ENCODE data around the gene CCDC186.

The CCDC186 gene

DNA sequence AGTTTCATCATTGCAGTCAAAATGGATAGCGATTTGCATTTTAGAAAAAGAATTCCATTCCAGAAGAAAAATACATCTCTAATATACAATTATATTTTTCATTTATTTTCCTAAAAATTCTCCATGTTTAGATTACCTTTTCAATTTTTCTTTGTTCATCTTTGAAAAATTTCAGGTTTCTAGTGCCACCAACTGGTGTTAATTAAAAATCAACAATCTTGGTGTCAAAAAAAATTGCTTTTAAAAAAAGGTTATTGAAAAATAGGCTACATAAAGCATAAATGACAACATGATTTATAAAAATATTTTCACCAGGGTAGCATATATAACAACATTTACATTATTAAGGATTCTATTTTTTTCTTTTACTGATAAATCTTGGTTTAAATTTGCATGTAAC lies 53.0 kb downstream of the CCDC186 start:
- TF ChIP-seq EZH2phosphoT487 (IDR thresholded peaks at IDR 0.05; ENCODE audit: low read length), result no peak
- peak; percentile 9; the same call in 1 of the 2 replicates for TF ChIP-seq CTCF (IDR thresholded peaks at IDR 0.05; ENCODE audit: low read length)
- no peak for TF ChIP-seq EZH2 (optimal IDR thresholded peaks at IDR 0.05; ENCODE audit: low read depth, low read length)
- no peaks in the 10 kb centered on the region for H3K9me2 ChIP-seq (replicated peaks; ENCODE audit: insufficient read depth, low read length)
- no peak overlapping the region for H3K4me3 ChIP-seq (ENCODE audit: low read length)
- no peaks in the 10 kb centered on the region for H3K9me3 ChIP-seq (replicated peaks; ENCODE audit: insufficient read depth, low read length)
- H3K4me2 ChIP-seq (ENCODE audit: low read depth, low read length), result no peak overlapping the region
- H3K27ac ChIP-seq (ENCODE audit: low read length), result no peak overlapping the region
- H3F3A ChIP-seq (ENCODE audit: insufficient read depth, low read length), result no peaks in the 10 kb centered on the region
- no peak overlapping the region for H2AFZ ChIP-seq (ENCODE audit: low read length)
- H3K27me3 ChIP-seq (replicated peaks; ENCODE audit: insufficient read depth, low read length), result no peaks in the 10 kb centered on the region
- no peak overlapping the region for H3K9ac ChIP-seq (ENCODE audit: low read length)
- H3K36me3 ChIP-seq (replicated peaks; ENCODE audit: insufficient read depth, low read length), result 0 out of 2 replicates have a peak, but pooled peaks cover 6% of the 10 kb centered on the region
- H3K79me2 ChIP-seq (ENCODE audit: low read length), result no peaks in the 10 kb centered on the region
- H4K20me1 ChIP-seq (ENCODE audit: insufficient read depth, low read length), result no peaks in the 10 kb centered on the region
- H3K4me1 ChIP-seq (ENCODE audit: low read length), result no peaks in the 10 kb centered on the region
- DNase-seq, result no peak

DNA sequence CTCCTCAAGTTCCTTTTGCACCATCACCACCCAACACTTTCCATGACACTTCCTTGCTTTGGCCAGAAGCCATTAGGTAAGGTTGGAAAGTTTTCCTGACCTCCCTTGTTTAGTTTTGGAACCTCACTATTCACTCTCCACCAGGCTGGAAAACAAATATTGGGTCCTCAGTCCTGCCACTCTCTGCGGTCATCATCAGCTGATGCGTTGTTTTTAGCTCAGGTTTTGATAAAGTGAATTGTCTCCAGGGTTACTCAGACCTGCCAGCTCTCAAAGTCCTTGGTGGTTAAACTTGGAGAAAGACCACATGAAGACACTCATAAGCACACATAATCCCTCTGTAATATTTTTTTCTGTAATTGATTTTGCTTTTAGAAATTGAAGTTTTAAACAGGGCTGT lies 55.5 kb downstream of the CCDC186 start:
- no peak overlapping the region for H3K4me3 ChIP-seq (ENCODE audit: low read length)
- no peak overlapping the region for H3K4me2 ChIP-seq (ENCODE audit: low read depth, low read length)
- DNase-seq, result no peak
- H3F3A ChIP-seq (ENCODE audit: insufficient read depth, low read length), result no peaks in the 10 kb centered on the region
- H4K20me1 ChIP-seq (ENCODE audit: insufficient read depth, low read length), result no peaks in the 10 kb centered on the region
- no peaks in the 10 kb centered on the region for H3K36me3 ChIP-seq (replicated peaks; ENCODE audit: insufficient read depth, low read length)
- no peaks in the 10 kb centered on the region for H3K4me1 ChIP-seq (ENCODE audit: low read length)
- no peaks in the 10 kb centered on the region for H3K79me2 ChIP-seq (ENCODE audit: low read length)
- TF ChIP-seq EZH2phosphoT487 (IDR thresholded peaks at IDR 0.05; ENCODE audit: low read length) (no peak), CTCF (IDR thresholded peaks at IDR 0.05; ENCODE audit: low read length) (no peak), EZH2 (optimal IDR thresholded peaks at IDR 0.05; ENCODE audit: low read depth, low read length) (no peak)
- no peaks in the 10 kb centered on the region for H3K27me3 ChIP-seq (replicated peaks; ENCODE audit: insufficient read depth, low read length)
- no peak overlapping the region for H3K9ac ChIP-seq (ENCODE audit: low read length)
- H3K9me2 ChIP-seq (replicated peaks; ENCODE audit: insufficient read depth, low read length), result no peaks in the 10 kb centered on the region
- H3K27ac ChIP-seq (ENCODE audit: low read length), result no peak overlapping the region
- no peak overlapping the region for H2AFZ ChIP-seq (ENCODE audit: low read length)
- H3K9me3 ChIP-seq (replicated peaks; ENCODE audit: insufficient read depth, low read length), result no peaks in the 10 kb centered on the region

DNA sequence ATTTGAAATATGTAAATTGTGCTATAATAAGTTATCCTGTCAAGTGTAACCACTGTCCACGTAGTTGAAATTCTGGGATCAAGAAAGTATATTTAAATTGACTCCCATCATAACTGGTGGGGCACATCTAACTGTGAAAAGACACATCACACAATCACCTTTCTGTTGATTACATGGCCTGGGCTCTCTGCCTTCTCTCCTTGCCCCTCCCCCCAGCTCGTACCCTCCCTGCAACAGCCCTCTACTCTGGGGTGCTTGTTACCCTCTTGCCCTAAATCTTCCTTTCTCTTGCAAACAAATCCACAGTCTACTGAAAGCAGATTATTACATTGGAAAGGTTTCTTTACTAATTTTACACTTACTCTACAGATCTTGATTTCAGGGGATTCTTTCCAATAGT lies 56.3 kb downstream of the CCDC186 start:
- no peak overlapping the region for H3K4me2 ChIP-seq (ENCODE audit: low read depth, low read length)
- no peak overlapping the region for H2AFZ ChIP-seq (ENCODE audit: low read length)
- H3K9ac ChIP-seq (ENCODE audit: low read length), result no peak overlapping the region
- H3K4me3 ChIP-seq (ENCODE audit: low read length), result no peak overlapping the region
- TF ChIP-seq EZH2phosphoT487 (IDR thresholded peaks at IDR 0.05; ENCODE audit: low read length) (no peak), EZH2 (optimal IDR thresholded peaks at IDR 0.05; ENCODE audit: low read depth, low read length) (no peak), CTCF (IDR thresholded peaks at IDR 0.05; ENCODE audit: low read length) (no peak)
- no peaks in the 10 kb centered on the region for H3F3A ChIP-seq (ENCODE audit: insufficient read depth, low read length)
- no peaks in the 10 kb centered on the region for H3K27me3 ChIP-seq (replicated peaks; ENCODE audit: insufficient read depth, low read length)
- no peaks in the 10 kb centered on the region for H4K20me1 ChIP-seq (ENCODE audit: insufficient read depth, low read length)
- no peaks in the 10 kb centered on the region for H3K4me1 ChIP-seq (ENCODE audit: low read length)
- H3K9me2 ChIP-seq (replicated peaks; ENCODE audit: insufficient read depth, low read length), result no peaks in the 10 kb centered on the region
- H3K79me2 ChIP-seq (ENCODE audit: low read length), result no peaks in the 10 kb centered on the region
- H3K36me3 ChIP-seq (replicated peaks; ENCODE audit: insufficient read depth, low read length), result no peaks in the 10 kb centered on the region
- DNase-seq, result no peak
- no peaks in the 10 kb centered on the region for H3K9me3 ChIP-seq (replicated peaks; ENCODE audit: insufficient read depth, low read length)
- no peak overlapping the region for H3K27ac ChIP-seq (ENCODE audit: low read length)

Data from MM.1S (cell line).